ENCODE measurements around the gene KRTAP17-1.
"Not testable (repeated sequence)": the region's sequence is repeated elsewhere in the genome, so short reads cannot be mapped to it uniquely, and the experiment has no call there.

Gene KRTAP17-1

GRCh38 chr17:41315204-41315794 is at the start of gene KRTAP17-1:
KRTAP17-1 (minus strand) TSS chr17:41315710; CDS start chr17:41315650, 60 bp downstream.
- DNase-seq (ENCODE audit: low read depth) = no peak
- H3K4me3 ChIP-seq (ENCODE audit: low read length) = no peak within 1 kb of the TSS
- no peak for TF ChIP-seq CTCF (conservative IDR thresholded peaks at IDR 0.05; ENCODE audit: low read depth, low read length)

DNA sequence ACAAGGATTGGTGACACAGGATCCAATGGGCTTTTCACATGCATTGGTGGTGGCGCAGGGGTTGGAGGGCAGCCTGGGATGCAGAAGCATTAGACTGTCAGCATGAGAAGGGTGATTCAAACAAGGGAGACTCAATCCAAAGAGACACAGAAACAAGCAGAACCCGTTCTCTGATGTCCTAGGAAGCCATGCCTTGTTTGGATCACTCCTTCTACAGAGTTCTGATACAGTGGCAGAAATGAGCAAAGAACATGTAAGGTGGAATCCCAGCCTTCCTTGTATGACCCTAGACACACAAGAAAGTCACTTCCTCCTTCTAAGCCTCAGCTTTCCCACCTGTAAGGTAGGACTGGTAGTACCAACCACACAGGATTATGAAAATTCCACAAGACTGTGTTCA is 48.4 kb upstream of the KRTAP17-1 start:
- DNase-seq (ENCODE audit: low read depth) = no peak
- no peak for TF ChIP-seq CTCF (conservative IDR thresholded peaks at IDR 0.05; ENCODE audit: low read depth, low read length)
- H3K4me3 ChIP-seq (ENCODE audit: low read length) = no peak overlapping the region

DNA sequence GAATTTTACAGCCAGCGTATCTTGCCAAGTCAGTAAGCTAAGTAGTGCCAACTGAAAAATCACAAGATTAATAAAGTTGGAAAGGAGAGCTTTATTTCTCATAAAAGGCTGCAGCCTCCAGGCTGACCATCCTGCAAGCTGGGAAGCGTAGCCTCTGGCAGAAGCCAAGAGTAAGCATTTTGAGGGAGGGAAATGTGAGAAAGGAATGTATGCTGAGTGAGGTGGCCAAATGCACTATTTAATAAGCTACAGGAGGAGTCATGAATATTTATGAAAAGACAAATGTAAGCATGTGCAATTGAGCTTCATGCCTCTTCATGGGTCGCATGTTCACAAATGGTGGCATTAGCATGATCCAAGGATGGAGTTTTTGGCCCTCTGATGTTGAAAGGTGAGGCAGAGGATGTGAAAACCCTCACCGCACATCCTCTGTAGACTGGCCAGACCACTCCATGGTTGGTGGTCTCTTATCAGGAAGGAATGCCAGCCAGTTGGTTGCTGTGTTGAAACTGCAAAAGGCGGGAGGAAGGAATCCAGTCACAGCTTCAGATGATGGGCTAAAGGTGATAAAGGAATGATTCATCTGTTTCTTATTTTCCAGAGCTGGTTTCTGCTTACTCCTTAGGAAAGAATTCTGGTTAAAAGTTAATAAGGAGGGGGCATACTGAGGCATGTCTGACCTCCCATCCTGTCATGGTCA is 44.9 kb upstream of the KRTAP17-1 start:
- no peak for TF ChIP-seq CTCF (conservative IDR thresholded peaks at IDR 0.05; ENCODE audit: low read depth, low read length)
- no peak for DNase-seq (ENCODE audit: low read depth)

DNA sequence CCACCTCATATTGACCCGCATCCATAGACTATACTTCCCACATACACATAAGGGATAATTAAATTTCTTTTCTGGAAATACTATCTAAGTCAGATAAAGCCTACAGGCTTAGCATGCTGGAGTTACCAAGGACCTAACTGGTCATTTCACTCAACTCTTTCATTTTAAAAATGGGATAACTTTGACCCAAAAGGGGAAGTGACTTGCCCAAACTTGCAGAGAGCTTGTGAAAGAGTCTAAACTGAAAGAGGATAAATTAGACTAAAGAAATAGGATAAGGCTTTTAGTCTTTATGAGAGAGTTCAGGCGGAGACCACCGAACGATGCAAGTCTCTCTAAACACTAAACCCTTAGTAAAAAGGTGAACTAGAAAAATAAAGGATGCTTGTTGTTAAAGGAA is 39.0 kb upstream of the KRTAP17-1 start:
- no peak for DNase-seq (ENCODE audit: low read depth)
- no peak overlapping the region for H3K4me3 ChIP-seq (ENCODE audit: low read length)
- no peak for TF ChIP-seq CTCF (conservative IDR thresholded peaks at IDR 0.05; ENCODE audit: low read depth, low read length)

More for the DNA sequence above, 44.9 kb upstream of the KRTAP17-1 start:
- no peak overlapping the region for H3K4me3 ChIP-seq (ENCODE audit: low read length)

DNA sequence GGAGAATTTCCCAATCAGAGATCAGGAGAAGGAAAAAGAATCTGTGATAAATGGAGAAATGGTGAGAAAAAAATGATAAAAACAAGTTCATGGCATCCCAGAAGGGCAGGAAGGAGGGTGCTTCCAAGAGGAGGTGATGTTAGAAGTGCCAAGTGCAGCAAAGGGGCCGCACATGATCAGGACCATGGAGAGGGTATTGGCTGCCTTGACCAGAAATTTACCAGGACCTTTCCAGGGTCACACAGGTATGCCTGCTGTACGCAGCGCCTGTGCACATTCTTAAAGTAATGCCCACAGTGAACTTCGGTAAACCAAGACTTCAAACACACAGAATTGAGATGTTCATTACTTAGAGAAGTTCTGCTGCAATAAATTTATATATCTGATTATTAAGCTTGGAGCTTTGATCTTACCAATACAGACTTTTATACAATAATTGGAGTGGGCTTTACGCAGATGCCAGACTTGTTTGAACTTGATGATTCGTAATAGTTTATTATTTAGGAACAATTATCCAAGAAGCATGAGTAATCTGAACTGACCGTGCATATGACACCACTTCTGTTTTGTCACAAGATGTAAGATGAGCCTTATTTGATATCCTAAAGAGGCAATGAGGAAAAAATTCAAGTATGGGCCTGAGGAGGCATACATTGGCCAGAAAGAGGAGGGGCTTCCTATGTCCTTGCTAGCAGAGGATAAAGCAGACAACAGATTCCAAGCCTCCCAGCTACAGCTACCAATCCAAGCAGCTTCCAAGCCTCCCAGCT is 37.3 kb upstream of the KRTAP17-1 start:
- no peak for DNase-seq (ENCODE audit: low read depth)
- no peak overlapping the region for H3K4me3 ChIP-seq (ENCODE audit: low read length)
- no peak for TF ChIP-seq CTCF (conservative IDR thresholded peaks at IDR 0.05; ENCODE audit: low read depth, low read length)

DNA sequence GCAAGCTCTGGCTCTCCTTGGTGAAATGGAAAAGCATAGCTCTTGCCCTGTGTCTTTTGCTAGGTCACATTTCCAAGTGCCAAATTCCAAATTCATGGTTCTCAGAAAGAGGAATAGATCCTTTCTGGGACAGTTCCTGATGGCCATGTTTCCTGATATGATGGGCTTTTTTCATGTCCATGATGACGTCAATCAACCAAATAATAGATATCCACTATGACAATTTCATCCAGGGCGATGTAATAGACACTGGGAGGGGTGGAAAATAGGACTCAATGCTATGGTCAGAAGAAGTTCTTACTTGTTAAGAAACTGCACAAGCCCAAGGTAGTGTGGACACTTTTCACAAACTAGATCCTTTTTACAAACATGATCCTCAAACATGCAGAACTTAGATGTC is 35.7 kb upstream of the KRTAP17-1 start:
- no peak for TF ChIP-seq CTCF (conservative IDR thresholded peaks at IDR 0.05; ENCODE audit: low read depth, low read length)
- no peak for DNase-seq (ENCODE audit: low read depth)
- no peak overlapping the region for H3K4me3 ChIP-seq (ENCODE audit: low read length)

DNA sequence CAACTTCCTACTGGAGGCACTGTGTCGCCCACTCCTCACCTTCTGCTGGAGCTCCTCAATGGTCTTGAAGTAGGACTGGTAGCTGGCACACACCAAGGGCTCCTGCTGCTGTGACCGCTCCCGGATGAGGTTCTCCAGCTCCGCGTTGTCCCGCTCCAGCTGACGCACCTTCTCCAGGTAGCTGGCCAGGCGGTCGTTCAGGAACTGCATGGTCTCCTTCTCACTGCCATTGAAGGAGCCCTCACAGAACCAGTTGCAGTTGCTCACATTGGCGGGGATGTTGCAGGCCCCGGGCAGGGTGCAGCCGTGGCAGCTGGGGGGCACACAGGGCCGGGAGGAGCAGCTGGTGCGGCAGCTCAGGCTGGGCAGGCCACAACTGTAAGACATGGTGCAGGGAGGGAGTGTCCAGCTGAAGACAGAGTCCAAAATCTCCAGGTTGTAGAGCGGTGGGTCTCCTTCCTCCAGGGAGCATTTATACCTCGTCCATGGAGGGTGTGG is 34.9 kb upstream of the KRTAP17-1 start, which contains the start of gene KRT33A:
Gene KRT33A, minus strand, starts transcription at position 448 of the 498 bp plus-strand sequence. Its CDS starts 61 bp downstream, at position 387.
- H3K4me3 ChIP-seq (ENCODE audit: low read length); DNase-seq (ENCODE audit: low read depth): not testable (repeated sequence)
